Keratinocyte (primary cell): ENCODE results near the gene SCRN1. TPM values are rescaled to one million over a fixed set of nuclear protein-coding genes. Genes with fewer than 3 reads are reported as not detected.

Source experiments
- DNase-seq: peaks from one replicate; pipeline ENCODE4 v3.0.0-alpha.2; 2011; ENCODE audit warnings: low read depth, missing footprints, low spot score
- FAIRE-seq: peaks from 2 replicates; lab custom pipeline; 2011; peaks lifted over from hg19 to GRCh38; lab: Jason Lieb, UNC
- H2AFZ ChIP-seq: 2 replicates; pipeline ENCODE4 v1.6.0; 2012; ENCODE audit warnings: low read length, control low read depth, inconsistent platforms; ENCODE audit not compliant: control insufficient read depth
- H3K27ac ChIP-seq: 2 replicates; pipeline ENCODE4 v1.5.1; 2011; ENCODE audit warnings: low read length; ENCODE audit not compliant: control insufficient read depth, insufficient read depth
- H3K27me3 ChIP-seq: 3 replicates; pipeline ENCODE4 v1.6.0; 2011; ENCODE audit warnings: low read length; ENCODE audit not compliant: control insufficient read depth, insufficient read depth; ENCODE audit errors: extremely low read depth
- H3K36me3 ChIP-seq, 2 experiments: 2 replicates in 1 of 2; 3 replicates in 1 of 2; pipeline ENCODE4 v1.5.1; 2011; ENCODE audit warnings: low read length in 2 of 2, mild to moderate bottlenecking in 1 of 2; ENCODE audit not compliant: control insufficient read depth in 2 of 2, insufficient read depth in 2 of 2; ENCODE audit errors: extremely low read depth in 1 of 2
- H3K4me1 ChIP-seq: 3 replicates; pipeline ENCODE4 v1.5.1; 2011; ENCODE audit warnings: low read length; ENCODE audit not compliant: control insufficient read depth, insufficient read depth; ENCODE audit errors: extremely low read depth
- H3K4me2 ChIP-seq: 3 replicates; pipeline ENCODE4 v1.6.0; 2011; ENCODE audit warnings: low read depth, low read length; ENCODE audit not compliant: control insufficient read depth, insufficient read depth; ENCODE audit errors: extremely low read depth
- H3K4me3 ChIP-seq, 3 experiments: fragments of 200-600 bp in 1 of 3; sonication (generic) in 1 of 3; 2 replicates in 2 of 3; 3 replicates in 1 of 3; pipeline ENCODE4 v1.5.1; 2011 to 2016; ENCODE audit warnings: low read length in 3 of 3, mild to moderate bottlenecking in 3 of 3, control low read depth in 2 of 3, inconsistent platforms in 1 of 3, low read depth in 1 of 3, mixed read lengths in 1 of 3, mixed run types in 1 of 3, moderate library complexity in 1 of 3; ENCODE audit not compliant: control insufficient read depth in 2 of 3, insufficient read depth in 2 of 3; ENCODE audit errors: extremely low read depth in 1 of 3
- H3K79me2 ChIP-seq: 2 replicates; pipeline ENCODE4 v1.6.0; 2012; ENCODE audit warnings: low read length; ENCODE audit not compliant: control insufficient read depth, insufficient read depth
- H3K9ac ChIP-seq: 3 replicates; pipeline ENCODE4 v1.6.0; 2011; ENCODE audit warnings: low read length; ENCODE audit not compliant: control insufficient read depth, insufficient read depth; ENCODE audit errors: extremely low read depth
- H3K9me1 ChIP-seq: 3 replicates; pipeline ENCODE4 v1.6.0; 2011; ENCODE audit warnings: low read length; ENCODE audit not compliant: control insufficient read depth, insufficient read depth; ENCODE audit errors: extremely low read depth
- H3K9me3 ChIP-seq: 2 replicates; pipeline ENCODE4 v1.5.1; 2012; ENCODE audit warnings: low read depth, low read length; ENCODE audit not compliant: control insufficient read depth
- H4K20me1 ChIP-seq: 3 replicates; pipeline ENCODE4 v1.6.0; 2011; ENCODE audit warnings: low read length; ENCODE audit not compliant: control insufficient read depth, insufficient read depth; ENCODE audit errors: extremely low read depth
- CTCF ChIP-seq, 3 experiments: IDR thresholded peaks in 1 of 3; conservative IDR thresholded peaks in 1 of 3; optimal IDR thresholded peaks in 1 of 3; 2 replicates in 2 of 3; 3 replicates in 1 of 3; pipeline versions ENCODE3 to v1.5.1; 2011; ENCODE audit warnings: low read length in 3 of 3, mild to moderate bottlenecking in 3 of 3, moderate library complexity in 2 of 3, control low read depth in 1 of 3, inconsistent platforms in 1 of 3; ENCODE audit not compliant: insufficient read depth in 2 of 3; ENCODE audit errors: extremely low read depth in 1 of 3
- EZH2 ChIP-seq: IDR thresholded peaks from one replicate; pipeline ENCODE4 v1.6.1; 2012; ENCODE audit warnings: inconsistent platforms, mild to moderate bottlenecking, low read length, moderate library complexity
- dilution Hi-C: fragments of 300-500 bp; cut with MboI; formaldehyde crosslinking; loops from one replicate; pipeline ENCODE4 v1.7.0; 2020; ENCODE audit warnings: low sequenced_read_pairs; ENCODE audit not compliant: extremely low pct_ligation_motif_present
- polyA plus RNA-seq, 5 experiments: library from polyadenylated mRNA; depleted of rRNA in 3 of 5; stranded (reverse) in 3 of 5; stranded (forward) in 1 of 5; unstranded in 1 of 5; fragments of >200 nt; gene quantifications; 1 replicate in 1 of 5; 2 replicates in 3 of 5; 3 replicates in 1 of 5; pipeline versions ENCODE4 v1.2.1 to v1.2.3, GENCODE V29; 2011 to 2012; ENCODE audit warnings: missing spikeins in 2 of 5, low read depth in 1 of 5, low replicate concordance in 1 of 5

SCRN1 gene
- polyA plus RNA-seq, 1 donor (not counting 4 experiments of a cell fraction or from before 2014, with no cell fraction given): 52.3 TPM

GRCh38 chr7:29924006-29924405 is 65.6 kb downstream of the SCRN1 start:
- no peak for TF ChIP-seq EZH2
- no peak for TF ChIP-seq CTCF (optimal IDR thresholded peaks at IDR 0.05 in 1 of 3, IDR thresholded peaks at IDR 0.05 in 1 of 3, conservative IDR thresholded peaks at IDR 0.05 in 1 of 3; ENCODE audit: extremely low read depth in 1 of 3, insufficient read depth in 2 of 3, low read length in 3 of 3)
- FAIRE-seq: no peak
- Histone ChIP-seq H2AFZ (no peak overlapping the region), H3K4me1 (no peaks in the 10 kb centered on the region), H3K79me2 (no peaks in the 10 kb centered on the region), H3K9me1 (no peaks in the 10 kb centered on the region), H3K4me2 (no peak overlapping the region), H3K9ac (no peak overlapping the region), H3K27me3 (no peaks in the 10 kb centered on the region), H3K27ac (no peak overlapping the region), H4K20me1 (no peaks in the 10 kb centered on the region), H3K9me3 (no peaks in the 10 kb centered on the region), H3K4me3 (no peak overlapping the region), H3K36me3 (peaks cover 5 to 25% of the 10 kb centered on the region in 2 experiments)
- dilution Hi-C loops: no loop called here
- DNase-seq: no peak

- H3K79me2 ChIP-seq: no peaks in the 10 kb centered on the region
- TF ChIP-seq EZH2: no peak
- TF ChIP-seq CTCF (optimal IDR thresholded peaks at IDR 0.05 in 1 of 3, IDR thresholded peaks at IDR 0.05 in 1 of 3, conservative IDR thresholded peaks at IDR 0.05 in 1 of 3; ENCODE audit: extremely low read depth in 1 of 3, insufficient read depth in 2 of 3, low read length in 3 of 3): no peak
- no peak overlapping the region for H3K9ac ChIP-seq
- H2AFZ ChIP-seq: no peak overlapping the region
- H3K9me1 ChIP-seq: no peaks in the 10 kb centered on the region
- no peaks in the 10 kb centered on the region for H3K27me3 ChIP-seq
- H3K4me1 ChIP-seq: no peaks in the 10 kb centered on the region
- dilution Hi-C loops: no loop called here
- H3K4me3 ChIP-seq: no peak overlapping the region
- no peaks in the 10 kb centered on the region for H3K9me3 ChIP-seq
- no peaks in the 10 kb centered on the region for H4K20me1 ChIP-seq
- no peak overlapping the region for H3K4me2 ChIP-seq
- H3K36me3 ChIP-seq: peaks cover 5 to 25% of the 10 kb centered on the region in 2 experiments
- FAIRE-seq: no peak
- H3K27ac ChIP-seq: no peak overlapping the region
- DNase-seq: no peak
These were observed 66.5 kb downstream of the SCRN1 start for GRCh38 chr7:29922921-29923700.
